H1 (cell line): Measurements from ENCODE around the gene MCM7. TPM values are rescaled to one million over a fixed set of nuclear protein-coding genes. Genes with fewer than 3 reads are reported as not detected.

ENCODE experiments used
- ASH2L ChIP-seq: fragments of 200-600, 300-600 bp; sonication (generic); IDR thresholded peaks from one replicate; pipeline ENCODE4 v1.7.1; 2017; ENCODE audit warnings: low read length
- ATF2 ChIP-seq: IDR thresholded peaks from 2 replicates; pipeline ENCODE4 v1.6.1; 2012; ENCODE audit warnings: low read length, inconsistent platforms
- BRCA1 ChIP-seq: IDR thresholded peaks from 2 replicates; pipeline ENCODE4 v1.6.1; 2012; ENCODE audit warnings: low read depth, low read length, improper control_type of control experiment
- CBX5 ChIP-seq: fragments of 300-800, 300-1000 bp; sonication (generic); IDR thresholded peaks from 2 replicates; pipeline ENCODE4 v1.7.1; 2016; ENCODE audit warnings: antibody characterized with exemption, low read length, low read depth
- CEBPB ChIP-seq: IDR thresholded peaks from 2 replicates; pipeline ENCODE4 v1.6.1; 2012; ENCODE audit warnings: low read depth, low read length
- CHD1 ChIP-seq: IDR thresholded peaks from 2 replicates; pipeline ENCODE4 v1.6.1; 2012; ENCODE audit warnings: low read depth, low read length, improper control_type of control experiment
- CREB1 ChIP-seq: IDR thresholded peaks from 2 replicates; pipeline ENCODE4 v1.6.1; 2012; ENCODE audit warnings: inconsistent platforms
- CTBP2 ChIP-seq: IDR thresholded peaks from 2 replicates; pipeline ENCODE4 v1.7.0; 2011; ENCODE audit warnings: borderline replicate concordance, mild to moderate bottlenecking, moderate library complexity, mixed read lengths, low read length; ENCODE audit not compliant: insufficient read depth, insufficient read length
- KDM4A ChIP-seq: IDR thresholded peaks from one replicate; pipeline ENCODE4 v1.7.1; 2012; ENCODE audit warnings: low read depth, mild to moderate bottlenecking, moderate library complexity, low read length, inconsistent platforms; ENCODE audit not compliant: severe bottlenecking
- PHF8 ChIP-seq: fragments of 200-600 bp; sonication (generic); conservative IDR thresholded peaks from 2 replicates; pipeline ENCODE4 v1.7.1; 2012; ENCODE audit warnings: low read depth, mild to moderate bottlenecking, inconsistent platforms, low read length, moderate library complexity
- RFX5 ChIP-seq: IDR thresholded peaks from 2 replicates; pipeline ENCODE4 v1.6.1; 2011; ENCODE audit warnings: low read depth, low read length, improper control_type of control experiment, borderline replicate concordance
- RNF2 ChIP-seq: fragments of 200-900, 300-1000 bp; sonication (generic); IDR thresholded peaks from 2 replicates; pipeline ENCODE4 v1.7.1; 2016; ENCODE audit warnings: borderline replicate concordance, low read depth, mild to moderate bottlenecking, antibody characterized with exemption, low read length; ENCODE audit not compliant: poor library complexity, severe bottlenecking; ENCODE audit errors: missing control alignments
- SIRT6 ChIP-seq: IDR thresholded peaks from one replicate; pipeline ENCODE4 v1.7.1; 2012; ENCODE audit warnings: low read length, inconsistent platforms
- SIX5 ChIP-seq: IDR thresholded peaks from 2 replicates; pipeline ENCODE4 v1.6.1; 2011; ENCODE audit warnings: mild to moderate bottlenecking, low read depth, low read length
- SP2 ChIP-seq: IDR thresholded peaks from 2 replicates; pipeline ENCODE4 v1.6.1; 2012; ENCODE audit warnings: mild to moderate bottlenecking, low read length, inconsistent platforms
- SRF ChIP-seq: IDR thresholded peaks from 2 replicates; pipeline ENCODE4 v1.6.1; 2011; ENCODE audit warnings: mild to moderate bottlenecking, low read depth, low read length, moderate library complexity
- TCF12 ChIP-seq: IDR thresholded peaks from 2 replicates; pipeline ENCODE4 v1.6.1; 2011; ENCODE audit warnings: low read depth, mild to moderate bottlenecking, low read length
- TEAD4 ChIP-seq: IDR thresholded peaks from 2 replicates; pipeline ENCODE4 v1.6.1; 2012; ENCODE audit warnings: low read depth, low read length, inconsistent platforms, mixed read lengths
- YY1 ChIP-seq: IDR thresholded peaks from 2 replicates; pipeline ENCODE4 v1.6.1; 2011; ENCODE audit warnings: low read depth, mild to moderate bottlenecking, low read length
- polyA plus RNA-seq, 7 experiments: library from polyadenylated mRNA; depleted of rRNA in 3 of 7; stranded (reverse) in 5 of 7; unstranded in 2 of 7; fragments of >200 nt in 5 of 7; fragments of 200-250 nt in 2 of 7; gene quantifications; 1 replicate in 5 of 7; 2 replicates in 1 of 7; 4 replicates in 1 of 7; pipeline versions ENCODE4 v1.2.1 to v1.2.3, GENCODE V29; 2011 to 2013; ENCODE audit warnings: missing spikeins in 2 of 7, mixed read lengths in 2 of 7
- total RNA-seq: library from RNA; stranded (reverse); fragmentation: NEBNext Ultra II Directional; extraction: Animal tissue kit (Norgen Biotek cat#: 25700); gene quantifications from 2 replicates; pipeline ENCODE4 v1.2.1, GENCODE V29; 2021

Gene MCM7
- total and polyA plus RNA-seq, 2 of the 8 experiments (the other 6 are each of a cell fraction or from before 2014, with no cell fraction given) = 313 to 344 TPM

DNA sequence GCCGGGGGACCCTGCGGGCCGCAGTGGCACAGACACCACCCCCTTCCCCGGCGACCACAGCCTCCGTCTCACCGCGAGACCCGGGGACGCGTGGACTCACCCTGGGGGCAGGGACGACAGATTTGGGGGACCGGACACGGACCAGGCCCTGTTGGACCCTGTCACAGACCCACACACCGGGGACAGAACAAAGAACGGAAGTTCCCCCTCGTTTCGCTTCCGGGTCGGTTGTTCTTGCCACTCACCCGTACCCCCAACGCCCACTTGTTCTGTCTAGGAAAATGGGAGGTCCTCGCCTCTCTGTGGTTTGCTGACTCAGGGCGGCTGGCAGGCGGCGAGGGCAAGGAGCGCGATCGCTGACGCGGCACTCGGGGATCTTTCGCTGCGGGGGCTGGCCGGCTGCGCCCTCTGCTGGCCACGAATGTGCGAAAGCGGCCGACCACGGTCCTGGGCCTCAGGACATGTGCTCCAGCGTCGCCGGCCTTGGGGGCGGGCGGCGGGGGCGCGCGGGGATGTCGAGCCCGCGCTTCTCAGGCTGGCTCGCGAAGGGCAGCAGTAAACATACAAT is 19.6 kb downstream of the MCM7 start, which contains the start of gene ZNF3 (continued):
- TF ChIP-seq PHF8 (peak; percentile 93; the same call in 1 of the 2 replicates), BRCA1 (no peak), CHD1 (no peak), ATF2 (no peak), RFX5 (no peak), ASH2L (peak; percentile 45), KDM4A (peak; percentile 42), CTBP2 (no peak), TCF12 (no peak), SIX5 (peak; percentile 34; the same call in 1 of the 2 replicates), CBX5 (no peak), SIRT6 (no peak), SP2 (peak; percentile 96), CREB1 (peak; percentile 90), YY1 (peak; percentile 55), SRF (peak; percentile 59), RNF2 (no peak), TEAD4 (no peak), CEBPB (no peak)
